Gastrocnemius medialis (tissue), 4 donors: ENCODE measurements around the gene NSUN7.

Experiments used
- POLR2A ChIP-seq, 2 donors: fragments of 450-650 bp; IDR thresholded peaks; one replicate each; pipeline ENCODE4 v1.6.1; 2017; ENCODE audit warnings: antibody characterized with exemption in 2 of 2, mild to moderate bottlenecking in 2 of 2, moderate library complexity in 2 of 2
- TF ChIP-seq, protein P1 (sequence below), 5 experiments: fragments of 450-650 bp in 3 of 5; fragments of 200-600 bp in 2 of 5; sonication (generic) in 2 of 5; IDR thresholded peaks in 4 of 5; conservative IDR thresholded peaks in 1 of 5; 1 replicate in 4 of 5; 2 replicates in 1 of 5; pipeline ENCODE4 v1.5.1; 2016 to 2019; ENCODE audit warnings: antibody characterized with exemption in 5 of 5, mild to moderate bottlenecking in 3 of 5, moderate library complexity in 3 of 5

DNA sequence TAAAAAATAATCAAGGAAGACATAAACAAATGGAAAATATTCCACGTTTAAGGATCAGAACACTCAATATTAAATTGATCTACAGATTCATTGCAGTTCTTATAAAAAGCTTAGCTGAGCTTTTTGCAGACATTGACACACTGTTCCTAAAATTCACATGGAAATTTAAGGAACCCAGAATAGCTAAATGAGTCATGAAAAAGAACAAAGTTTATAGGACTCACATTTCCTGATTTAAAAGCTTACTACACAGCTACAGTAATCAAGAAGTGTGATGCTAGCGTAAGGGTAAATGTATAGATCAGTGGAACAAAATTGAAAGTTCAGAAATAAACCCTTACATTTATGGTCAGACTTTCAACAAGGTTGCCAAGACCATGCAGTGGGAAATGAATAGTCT, 33.1 kb downstream of the NSUN7 start:
- TF ChIP-seq, protein P1, sequence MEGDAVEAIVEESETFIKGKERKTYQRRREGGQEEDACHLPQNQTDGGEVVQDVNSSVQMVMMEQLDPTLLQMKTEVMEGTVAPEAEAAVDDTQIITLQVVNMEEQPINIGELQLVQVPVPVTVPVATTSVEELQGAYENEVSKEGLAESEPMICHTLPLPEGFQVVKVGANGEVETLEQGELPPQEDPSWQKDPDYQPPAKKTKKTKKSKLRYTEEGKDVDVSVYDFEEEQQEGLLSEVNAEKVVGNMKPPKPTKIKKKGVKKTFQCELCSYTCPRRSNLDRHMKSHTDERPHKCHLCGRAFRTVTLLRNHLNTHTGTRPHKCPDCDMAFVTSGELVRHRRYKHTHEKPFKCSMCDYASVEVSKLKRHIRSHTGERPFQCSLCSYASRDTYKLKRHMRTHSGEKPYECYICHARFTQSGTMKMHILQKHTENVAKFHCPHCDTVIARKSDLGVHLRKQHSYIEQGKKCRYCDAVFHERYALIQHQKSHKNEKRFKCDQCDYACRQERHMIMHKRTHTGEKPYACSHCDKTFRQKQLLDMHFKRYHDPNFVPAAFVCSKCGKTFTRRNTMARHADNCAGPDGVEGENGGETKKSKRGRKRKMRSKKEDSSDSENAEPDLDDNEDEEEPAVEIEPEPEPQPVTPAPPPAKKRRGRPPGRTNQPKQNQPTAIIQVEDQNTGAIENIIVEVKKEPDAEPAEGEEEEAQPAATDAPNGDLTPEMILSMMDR (IDR thresholded peaks at IDR 0.05 in 4 of 5, conservative IDR thresholded peaks at IDR 0.05 in 1 of 5): no peak
- TF ChIP-seq POLR2A (IDR thresholded peaks at IDR 0.05): no peak
